ENCODE results near the gene NHSL2.
A peak's percentile ranks its signal among the peaks of the same experiment; 100 is the strongest.

Gene NHSL2

GRCh38 chrX:71992711-71993110 is 82.1 kb downstream of the NHSL2 start:
- DNase-seq: peak; percentile 36

GRCh38 chrX:71993371-71993770 is 82.7 kb downstream of the NHSL2 start:
- DNase-seq: no peak

- DNase-seq: no peak
These were observed 84.0 kb downstream of the NHSL2 start for GRCh38 chrX:71994601-71995000.

GRCh38 chrX:71995122-71995521 is 84.5 kb downstream of the NHSL2 start:
- no peak for DNase-seq

- DNase-seq: no peak
These were observed 85.5 kb downstream of the NHSL2 start for GRCh38 chrX:71996136-71996535.

- DNase-seq: no peak
These were observed 86.2 kb downstream of the NHSL2 start for GRCh38 chrX:71996826-71997225.

- DNase-seq: no peak
These were observed 86.7 kb downstream of the NHSL2 start for GRCh38 chrX:71997320-71997719.

GRCh38 chrX:71998836-71999509 is 88.3 kb downstream of the NHSL2 start:
- DNase-seq: peak; percentile 42

GRCh38 chrX:71999535-71999934 is 88.9 kb downstream of the NHSL2 start:
- no peak for DNase-seq

GRCh38 chrX:72001471-72001870 is 90.8 kb downstream of the NHSL2 start:
- DNase-seq: no peak

GRCh38 chrX:72001906-72002305 is 91.3 kb downstream of the NHSL2 start:
- no peak for DNase-seq

- DNase-seq: no peak
These were observed 92.2 kb downstream of the NHSL2 start for GRCh38 chrX:72002875-72003274.

GRCh38 chrX:72003811-72004750 is 93.4 kb downstream of the NHSL2 start:
- no peak for DNase-seq

GRCh38 chrX:72005046-72005445 is 94.4 kb downstream of the NHSL2 start:
- no peak for DNase-seq

GRCh38 chrX:72006461-72006860 is 95.8 kb downstream of the NHSL2 start:
- no peak for DNase-seq

GRCh38 chrX:72009731-72010130 is 99.1 kb downstream of the NHSL2 start:
- DNase-seq: no peak

- DNase-seq: no peak
These were observed 101.1 kb downstream of the NHSL2 start for GRCh38 chrX:72011734-72012133.

GRCh38 chrX:72015383-72015782 is 104.7 kb downstream of the NHSL2 start:
- no peak for DNase-seq

- no peak for DNase-seq
These were observed 106.5 kb downstream of the NHSL2 start for GRCh38 chrX:72016881-72017783.

- peak; percentile 80 for DNase-seq
These were observed 107.8 kb downstream of the NHSL2 start for GRCh38 chrX:72018277-72019112.

- no peak for DNase-seq
These were observed 108.8 kb downstream of the NHSL2 start for GRCh38 chrX:72019487-72019886.

- DNase-seq: no peak
These were observed 109.6 kb downstream of the NHSL2 start for GRCh38 chrX:72020204-72020603.

All from T-helper 9 cell (primary cell).